GM10266 (cell line): ENCODE data around the gene METTL3.

ENCODE experiments used
- DNase-seq: peaks from one replicate; pipeline ENCODE4 v3.0.0; 2012; ENCODE audit errors: extremely low spot score
- TF ChIP-seq, protein P1 (sequence below): IDR thresholded peaks from 2 replicates; pipeline ENCODE4 v1.5.1; 2012; ENCODE audit warnings: mild to moderate bottlenecking, low read depth; ENCODE audit not compliant: control insufficient read depth, insufficient read depth; ENCODE audit errors: missing control alignments

Gene METTL3

DNA sequence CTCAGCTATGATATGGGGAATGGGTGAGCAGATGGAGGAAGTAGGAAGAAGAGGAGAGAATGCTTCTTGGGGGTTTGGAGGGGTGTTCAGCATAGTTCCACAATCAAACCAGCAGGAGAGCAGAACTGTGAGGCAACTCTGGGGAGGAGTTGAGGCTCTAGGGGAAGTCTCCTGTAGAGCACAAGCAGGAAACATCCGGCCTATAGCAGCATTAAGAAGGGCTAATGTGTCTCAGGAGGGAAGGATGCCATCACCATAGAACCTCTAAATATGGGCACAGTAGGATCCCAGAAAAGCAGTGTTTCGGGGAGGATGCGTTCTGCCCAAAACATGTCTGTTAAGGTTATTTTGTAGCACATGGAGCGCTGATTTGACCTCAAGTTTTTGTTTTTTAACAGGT lies 23.4 kb upstream of the METTL3 start:
- TF ChIP-seq, protein P1, sequence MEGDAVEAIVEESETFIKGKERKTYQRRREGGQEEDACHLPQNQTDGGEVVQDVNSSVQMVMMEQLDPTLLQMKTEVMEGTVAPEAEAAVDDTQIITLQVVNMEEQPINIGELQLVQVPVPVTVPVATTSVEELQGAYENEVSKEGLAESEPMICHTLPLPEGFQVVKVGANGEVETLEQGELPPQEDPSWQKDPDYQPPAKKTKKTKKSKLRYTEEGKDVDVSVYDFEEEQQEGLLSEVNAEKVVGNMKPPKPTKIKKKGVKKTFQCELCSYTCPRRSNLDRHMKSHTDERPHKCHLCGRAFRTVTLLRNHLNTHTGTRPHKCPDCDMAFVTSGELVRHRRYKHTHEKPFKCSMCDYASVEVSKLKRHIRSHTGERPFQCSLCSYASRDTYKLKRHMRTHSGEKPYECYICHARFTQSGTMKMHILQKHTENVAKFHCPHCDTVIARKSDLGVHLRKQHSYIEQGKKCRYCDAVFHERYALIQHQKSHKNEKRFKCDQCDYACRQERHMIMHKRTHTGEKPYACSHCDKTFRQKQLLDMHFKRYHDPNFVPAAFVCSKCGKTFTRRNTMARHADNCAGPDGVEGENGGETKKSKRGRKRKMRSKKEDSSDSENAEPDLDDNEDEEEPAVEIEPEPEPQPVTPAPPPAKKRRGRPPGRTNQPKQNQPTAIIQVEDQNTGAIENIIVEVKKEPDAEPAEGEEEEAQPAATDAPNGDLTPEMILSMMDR: no peak
- DNase-seq: no peak

DNA sequence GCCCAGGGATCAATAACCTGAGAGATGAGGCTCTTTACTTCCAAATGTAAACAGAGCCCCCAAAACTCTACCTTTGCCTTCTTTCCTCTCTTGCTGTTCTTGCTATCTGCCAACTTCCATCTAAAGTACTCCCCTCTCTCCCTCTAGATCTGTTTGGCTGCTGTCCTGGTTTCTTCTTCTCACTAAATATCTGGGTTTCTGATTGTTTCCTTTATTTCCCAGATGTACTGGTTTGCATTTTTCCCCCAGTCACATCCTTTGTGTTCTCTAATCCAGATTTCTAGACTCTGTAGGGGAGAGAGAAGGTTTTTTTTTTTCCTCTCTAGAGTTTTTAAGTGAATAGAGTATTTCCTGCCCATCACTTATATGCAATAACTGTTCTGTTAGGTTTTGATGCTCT lies 22.2 kb upstream of the METTL3 start:
- no peak for DNase-seq
- TF ChIP-seq, protein P1: no peak

DNA sequence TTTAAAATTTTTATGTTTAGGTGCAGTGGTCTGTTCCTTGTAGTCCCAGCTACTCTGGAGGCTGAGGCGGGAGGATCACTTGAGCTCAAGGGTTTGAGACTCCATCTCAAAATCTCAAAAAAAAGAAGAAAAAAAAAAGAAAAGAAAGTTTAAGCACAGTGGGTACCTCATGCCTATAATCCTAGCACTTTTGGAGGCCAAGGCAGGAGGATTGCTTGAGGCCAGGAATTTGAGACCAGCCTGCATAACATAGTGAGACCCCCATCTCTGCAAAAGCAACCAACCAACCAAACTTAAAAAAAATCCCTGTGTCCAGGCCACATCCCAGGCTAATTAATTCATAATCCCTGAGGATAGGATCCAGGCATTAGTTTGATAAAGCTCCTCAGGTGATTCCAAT lies 18.4 kb upstream of the METTL3 start:
- no peak for DNase-seq
- TF ChIP-seq, protein P1: no peak

DNA sequence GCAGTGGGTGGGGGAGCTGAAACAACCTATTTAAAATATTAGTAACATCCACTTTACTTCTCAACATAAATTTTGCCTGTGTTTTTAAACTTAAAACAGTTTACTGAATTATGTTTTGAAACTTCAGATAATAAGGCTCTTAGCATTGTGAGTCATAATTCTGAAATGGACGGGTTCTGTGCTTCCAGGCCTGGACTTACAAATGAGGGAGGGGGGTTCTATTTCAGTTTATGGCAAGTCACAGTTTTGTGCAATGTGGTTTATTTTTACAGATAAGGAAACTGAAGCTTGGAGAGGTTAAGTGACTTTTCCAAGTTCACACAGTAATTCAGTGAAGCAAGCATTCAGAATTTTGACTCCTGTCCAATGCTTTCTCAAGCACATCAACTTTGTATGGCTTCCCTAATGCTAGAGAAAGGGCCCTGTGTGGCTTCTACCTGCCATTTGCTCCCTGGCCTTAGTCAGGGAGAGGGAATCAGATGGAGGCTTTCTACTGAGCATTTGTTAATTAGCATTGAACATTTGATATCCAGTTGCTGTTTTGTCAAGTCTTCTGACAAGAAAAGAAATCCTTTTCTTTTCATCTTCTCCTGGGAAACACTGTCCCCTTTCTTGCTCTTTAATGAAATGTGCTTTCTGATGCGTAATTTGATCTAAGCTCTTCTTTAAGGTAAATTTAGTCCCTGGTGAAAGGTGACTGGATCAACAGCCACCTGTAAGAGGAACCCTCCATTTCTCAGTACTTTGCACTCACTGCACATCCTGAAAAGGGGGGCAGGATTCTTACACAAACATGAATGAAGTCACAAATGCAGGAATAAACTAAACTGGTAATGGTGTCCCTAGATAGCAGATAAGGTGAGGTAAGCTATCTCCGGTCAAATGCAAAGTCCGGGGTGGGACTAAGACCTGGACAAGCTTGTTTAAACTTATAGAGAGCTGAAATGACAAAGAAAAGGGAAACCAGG lies 17.5 kb upstream of the METTL3 start:
- TF ChIP-seq, protein P1: no peak
- DNase-seq: no peak

DNA sequence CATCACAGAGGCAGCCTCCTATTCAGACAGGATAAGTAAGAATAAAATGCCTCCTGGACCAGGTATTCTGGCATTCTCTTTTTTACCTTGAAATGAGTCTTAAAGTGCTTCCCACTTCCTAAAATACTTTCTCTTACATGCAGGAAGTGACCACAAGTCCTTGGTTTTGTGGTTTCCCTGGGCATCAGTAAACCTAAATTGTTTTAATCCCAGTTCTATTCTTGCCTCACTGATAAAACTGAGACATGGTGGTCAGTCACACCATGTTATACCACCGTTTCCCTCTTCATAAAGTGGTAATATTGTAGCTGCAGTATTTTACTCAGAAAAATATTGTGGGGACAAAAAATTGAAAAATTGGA lies 16.2 kb upstream of the METTL3 start:
- no peak for DNase-seq
- TF ChIP-seq, protein P1: no peak

DNA sequence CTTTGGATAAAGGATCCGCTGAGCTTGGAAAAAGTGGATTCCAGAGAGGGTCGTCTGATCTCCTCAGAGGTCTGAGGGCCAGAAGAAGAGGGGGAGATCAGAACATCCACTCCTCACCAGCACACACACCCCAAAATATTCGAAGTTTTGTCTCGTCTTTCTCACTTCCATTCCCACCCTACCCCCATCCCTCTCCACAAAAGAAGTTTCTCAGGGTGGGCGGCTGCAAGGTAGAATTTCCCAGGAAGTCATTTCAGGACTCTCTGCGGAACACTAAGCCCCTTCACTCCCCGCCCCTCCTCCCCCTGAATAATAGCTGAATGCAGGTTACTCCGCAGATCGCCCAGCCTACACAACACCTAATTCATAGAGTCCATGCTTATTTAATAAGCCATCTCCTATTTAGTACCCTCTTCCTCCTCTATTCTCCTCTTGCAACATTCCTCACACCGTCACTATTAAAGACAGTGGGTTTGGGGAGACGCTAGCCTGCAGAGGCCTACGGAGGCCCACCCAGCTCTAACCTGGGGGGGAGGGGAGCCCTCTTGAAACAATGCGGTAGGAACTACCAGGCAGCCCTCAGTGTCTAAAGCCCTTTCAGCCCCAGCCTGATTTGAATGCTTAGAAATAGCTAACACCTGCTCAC lies 15.7 kb upstream of the METTL3 start:
- DNase-seq: no peak
- TF ChIP-seq, protein P1: no peak

DNA sequence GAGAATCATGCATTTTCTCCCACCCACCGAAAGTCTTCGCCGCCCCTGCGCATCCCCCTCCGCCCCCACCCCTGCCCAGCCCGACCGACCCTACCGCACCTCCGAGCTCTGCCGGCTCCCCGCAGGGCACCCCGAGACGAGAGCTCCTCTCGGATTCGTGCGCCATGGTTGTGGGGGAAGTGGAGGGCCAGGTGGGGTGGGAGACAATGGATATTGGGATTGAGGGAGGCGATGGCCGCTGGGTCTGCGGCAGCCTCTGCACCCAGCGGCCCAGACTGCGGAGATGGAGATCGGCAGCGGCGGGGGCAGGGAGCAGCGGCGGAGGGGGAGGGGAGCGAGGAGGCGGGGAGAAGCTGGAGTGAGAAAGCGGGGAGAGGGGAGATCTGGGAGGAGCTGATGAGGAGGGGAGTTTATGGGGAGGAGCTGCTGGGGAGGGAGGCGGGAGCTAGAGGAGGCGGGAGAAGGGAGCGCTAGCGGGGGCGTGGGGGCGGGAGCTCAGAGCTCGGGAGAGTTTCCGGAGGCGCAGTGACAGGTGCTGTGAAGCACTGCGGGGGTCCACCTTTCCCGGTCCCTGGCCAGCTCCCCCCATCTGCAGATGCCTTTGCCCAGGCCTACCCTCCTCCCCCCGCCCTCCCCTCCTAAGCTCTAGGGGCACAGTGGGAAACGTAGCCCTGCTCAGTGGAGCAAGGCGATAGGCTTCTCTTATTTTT lies 15.0 kb upstream of the METTL3 start, which contains the start of gene SALL2:
SALL2 (minus strand) TSS at position 385 of the 710 bp plus-strand sequence; CDS start at position 166, 219 bp downstream.
- peak; percentile 73 for DNase-seq
- TF ChIP-seq, protein P1: no peak
